ENCODE data around the gene RIMBP2.

Gene RIMBP2

DNA sequence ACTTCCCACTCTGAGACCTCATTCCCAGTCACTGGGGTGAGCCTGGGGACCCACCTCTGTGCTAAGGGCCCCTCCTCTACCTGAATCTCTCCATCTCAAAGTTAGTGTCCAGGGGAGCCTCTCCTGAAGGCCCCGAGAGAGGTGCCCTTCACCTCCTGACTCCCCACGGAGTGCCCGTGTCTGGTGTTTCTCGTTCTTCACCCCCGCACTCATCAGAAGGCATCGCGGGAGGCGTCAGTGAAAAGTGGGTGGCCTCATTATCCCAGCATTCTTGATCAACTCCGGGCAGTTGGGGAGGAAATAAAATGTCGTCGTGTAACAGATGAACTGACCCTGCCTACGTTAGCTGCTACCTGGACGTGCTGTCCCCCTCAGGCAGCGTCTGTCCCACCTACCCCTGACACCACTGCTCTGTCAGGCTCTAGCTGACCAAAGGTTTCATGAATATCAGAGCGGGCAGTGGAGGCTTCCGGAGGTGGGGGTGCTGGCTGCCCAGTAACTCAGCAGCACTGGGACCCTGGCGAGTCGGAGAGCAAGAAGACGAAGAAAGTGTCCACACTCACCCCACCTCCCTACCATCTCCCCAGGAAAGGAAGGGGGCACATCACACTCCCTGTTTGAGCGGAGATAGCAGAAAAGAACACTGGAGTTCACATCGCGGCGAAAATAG is 275.6 kb downstream of the RIMBP2 start:
- DNase-seq (ENCODE audit: low read depth), result no peak
- no peak for TF ChIP-seq CTCF (IDR thresholded peaks at IDR 0.05; ENCODE audit: low read depth, low read length, missing control alignments)
- H3K4me3 ChIP-seq (ENCODE audit: low read depth, low read length), result no peak overlapping the region
- in situ Hi-C loops (cut with HindIII; ENCODE audit: low sequenced_read_pairs), result no loop called here

GRCh38 chr12:130439250-130439649 is 276.8 kb downstream of the RIMBP2 start:
- in situ Hi-C loops (cut with HindIII; ENCODE audit: low sequenced_read_pairs), result no loop called here

GRCh38 chr12:130438711-130439110 is 277.4 kb downstream of the RIMBP2 start:
- in situ Hi-C loops (cut with HindIII; ENCODE audit: low sequenced_read_pairs), result no loop called here
- no peak overlapping the region for H3K4me3 ChIP-seq (ENCODE audit: low read depth, low read length)
- DNase-seq (ENCODE audit: low read depth), result no peak
- TF ChIP-seq CTCF (IDR thresholded peaks at IDR 0.05; ENCODE audit: low read depth, low read length, missing control alignments), result no peak

More at GRCh38 chr12:130439250-130439649, 276.8 kb downstream of the RIMBP2 start:
- DNase-seq (ENCODE audit: low read depth), result no peak
- H3K4me3 ChIP-seq (ENCODE audit: low read depth, low read length), result no peak overlapping the region
- TF ChIP-seq CTCF (IDR thresholded peaks at IDR 0.05; ENCODE audit: low read depth, low read length, missing control alignments), result no peak

DNA sequence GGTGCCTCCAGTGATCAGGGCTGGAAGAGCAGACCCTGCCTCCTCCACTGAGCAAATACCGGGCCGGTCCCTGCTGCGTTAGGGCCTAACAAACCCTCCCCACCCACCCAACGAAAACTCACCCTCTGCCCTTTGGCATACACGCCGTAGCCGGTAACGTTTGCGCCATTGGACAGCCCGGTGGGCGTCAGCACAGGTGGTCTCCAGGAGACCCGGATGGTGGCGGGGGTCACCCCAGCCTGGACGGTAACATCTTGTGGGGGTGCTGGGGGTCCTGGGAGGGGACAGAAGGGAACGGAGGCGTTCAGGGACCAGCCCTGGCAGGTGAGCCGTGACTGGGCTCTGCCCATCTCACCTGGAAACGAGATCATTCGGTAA is 277.9 kb downstream of the RIMBP2 start:
- no peak overlapping the region for H3K4me3 ChIP-seq (ENCODE audit: low read depth, low read length)
- no peak for DNase-seq (ENCODE audit: low read depth)
- in situ Hi-C loops (cut with HindIII; ENCODE audit: low sequenced_read_pairs), result no loop called here
- TF ChIP-seq CTCF (IDR thresholded peaks at IDR 0.05; ENCODE audit: low read depth, low read length, missing control alignments), result no peak

- TF ChIP-seq CTCF (IDR thresholded peaks at IDR 0.05; ENCODE audit: low read depth, low read length, missing control alignments), result no peak
- no peak for DNase-seq (ENCODE audit: low read depth)
- in situ Hi-C loops (cut with HindIII; ENCODE audit: low sequenced_read_pairs), result no loop called here
- no peak overlapping the region for H3K4me3 ChIP-seq (ENCODE audit: low read depth, low read length)
Observed at GRCh38 chr12:130437555-130438242, 278.4 kb downstream of the RIMBP2 start.

DNA sequence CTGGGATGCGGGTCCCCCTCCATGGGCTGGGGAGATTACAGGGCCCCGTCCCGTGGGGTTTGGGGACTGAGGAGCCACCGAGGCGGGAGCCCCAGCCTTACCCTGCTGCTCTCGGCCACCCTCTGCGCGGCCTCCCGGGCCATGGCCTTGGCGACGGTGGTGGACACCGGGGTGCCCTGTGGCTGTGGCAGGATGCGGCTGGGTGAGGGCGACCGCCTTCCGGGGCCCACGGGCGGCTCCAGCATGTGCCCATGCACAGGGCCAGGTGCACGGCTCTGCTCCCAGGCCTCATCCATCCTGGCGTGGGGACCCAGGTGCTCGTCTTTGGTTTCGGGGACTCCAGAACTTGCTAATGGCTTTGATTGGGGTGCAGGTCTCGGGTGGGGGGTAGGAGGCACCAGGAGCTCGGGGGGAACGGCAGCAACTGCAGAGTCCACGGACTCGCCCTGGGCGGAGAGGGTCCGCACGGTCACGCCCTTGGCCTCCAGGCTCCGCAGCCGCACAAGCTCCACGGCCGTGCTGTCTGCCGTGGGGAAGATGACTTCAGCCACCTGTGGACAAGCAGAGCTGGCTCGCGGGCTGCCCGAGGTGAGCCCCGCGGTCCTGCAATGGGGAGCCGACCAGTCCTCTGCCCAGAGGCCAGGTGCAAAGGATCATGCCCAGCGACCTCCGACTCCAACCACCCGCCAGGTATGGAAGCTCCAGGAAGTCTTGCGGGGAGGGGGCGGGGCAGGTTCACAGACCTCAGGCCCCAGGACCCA is 279.2 kb downstream of the RIMBP2 start:
- DNase-seq (ENCODE audit: low read depth), result no peak
- in situ Hi-C loops (cut with HindIII; ENCODE audit: low sequenced_read_pairs), result no loop called here
- no peak for TF ChIP-seq CTCF (IDR thresholded peaks at IDR 0.05; ENCODE audit: low read depth, low read length, missing control alignments)
- H3K4me3 ChIP-seq (ENCODE audit: low read depth, low read length), result no peak overlapping the region
